ENCODE results near the gene GINS1. TPM values are rescaled to one million over a fixed set of nuclear protein-coding genes. Genes with fewer than 3 reads are reported as not detected.

The GINS1 gene
- total and polyA plus RNA-seq, 2 donors (not counting 3 experiments of a cell fraction or from before 2014, with no cell fraction given): 8.2 to 26.3 TPM

- Histone ChIP-seq H3K27ac (ENCODE audit: insufficient read depth, low read depth, low read length) (no peak overlapping the region), H3K9ac (replicated peaks; ENCODE audit: extremely low read depth, insufficient read depth, low read length) (no peak overlapping the region), H3K27me3 (ENCODE audit: control insufficient read depth in 2 of 2, insufficient read depth in 2 of 2, low read length in 2 of 2) (no peaks in the 10 kb centered on the region), H4K20me1 (replicated peaks; ENCODE audit: control insufficient read depth, extremely low read depth, insufficient read depth, low read length) (no peaks in the 10 kb centered on the region), H3K9me1 (replicated peaks; ENCODE audit: control insufficient read depth, extremely low read depth, insufficient read depth, low read length) (no peaks in the 10 kb centered on the region), H2AFZ (ENCODE audit: low read depth, low read length) (no peak overlapping the region), H3K4me1 (ENCODE audit: control insufficient read depth, extremely low read depth, insufficient read depth, low read length) (peaks cover 11% of the 10 kb centered on the region), H3K4me2 (ENCODE audit: insufficient read depth, low read length) (no peak overlapping the region), H3K79me2 (ENCODE audit: control insufficient read depth, insufficient read depth, low read length) (peaks cover 2% of the 10 kb centered on the region), H3K4me3 (replicated peaks in 1 of 3; ENCODE audit: insufficient read depth in 1 of 3, low read depth in 1 of 3, low read length in 3 of 3) (no peak overlapping the region), H3K9me3 (replicated peaks; ENCODE audit: control insufficient read depth, insufficient read depth, low read length) (no peaks in the 10 kb centered on the region), H3K36me3 (ENCODE audit: control insufficient read depth in 2 of 2, extremely low read depth in 1 of 2, insufficient read depth in 2 of 2, low read length in 2 of 2) (no peaks in the 10 kb centered on the region)
- no TSS peak for BruUV-seq (replicated peaks)
- intact Hi-C loops (cut with micrococcal nuclease) (no loop called here), dilution Hi-C loops (cut with MboI; ENCODE audit: extremely low pct_ligation_motif_present, low sequenced_read_pairs) (no loop called here)
- FAIRE-seq (no peak), DNase-seq (ENCODE audit: low read depth, low spot score) (no peak)
- ChIA-PET POLR2A (no interaction called here), CTCF (interaction anchor here (1.3 kb wide), 1 partner anchor 34 kb away, joined by 7 read pairs; no protein-coding TSS in a partner anchor)
- TF ChIP-seq EZH2 (IDR thresholded peaks at IDR 0.05; ENCODE audit: borderline replicate concordance, low read depth, low read length, severe bottlenecking) (no peak), POLR2AphosphoS5 (IDR thresholded peaks at IDR 0.05; ENCODE audit: insufficient read depth, low read depth, low read length) (no peak), MYC (IDR thresholded peaks at IDR 0.05; ENCODE audit: low read depth, low read length) (no peak), POLR2A (IDR thresholded peaks at IDR 0.05; ENCODE audit: low read depth, low read length) (no peak), FOS (IDR thresholded peaks at IDR 0.05; ENCODE audit: borderline replicate concordance, insufficient read depth, low read length) (no peak), JUN (IDR thresholded peaks at IDR 0.05; ENCODE audit: borderline replicate concordance, insufficient read depth, insufficient read length, low read depth) (no peak), MAX (IDR thresholded peaks at IDR 0.05; ENCODE audit: insufficient read depth, insufficient read length) (no peak), GATA2 (IDR thresholded peaks at IDR 0.05; ENCODE audit: insufficient read depth, insufficient read length, low read depth, low read length) (no peak)
- TF ChIP-seq, protein P1, sequence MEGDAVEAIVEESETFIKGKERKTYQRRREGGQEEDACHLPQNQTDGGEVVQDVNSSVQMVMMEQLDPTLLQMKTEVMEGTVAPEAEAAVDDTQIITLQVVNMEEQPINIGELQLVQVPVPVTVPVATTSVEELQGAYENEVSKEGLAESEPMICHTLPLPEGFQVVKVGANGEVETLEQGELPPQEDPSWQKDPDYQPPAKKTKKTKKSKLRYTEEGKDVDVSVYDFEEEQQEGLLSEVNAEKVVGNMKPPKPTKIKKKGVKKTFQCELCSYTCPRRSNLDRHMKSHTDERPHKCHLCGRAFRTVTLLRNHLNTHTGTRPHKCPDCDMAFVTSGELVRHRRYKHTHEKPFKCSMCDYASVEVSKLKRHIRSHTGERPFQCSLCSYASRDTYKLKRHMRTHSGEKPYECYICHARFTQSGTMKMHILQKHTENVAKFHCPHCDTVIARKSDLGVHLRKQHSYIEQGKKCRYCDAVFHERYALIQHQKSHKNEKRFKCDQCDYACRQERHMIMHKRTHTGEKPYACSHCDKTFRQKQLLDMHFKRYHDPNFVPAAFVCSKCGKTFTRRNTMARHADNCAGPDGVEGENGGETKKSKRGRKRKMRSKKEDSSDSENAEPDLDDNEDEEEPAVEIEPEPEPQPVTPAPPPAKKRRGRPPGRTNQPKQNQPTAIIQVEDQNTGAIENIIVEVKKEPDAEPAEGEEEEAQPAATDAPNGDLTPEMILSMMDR (IDR thresholded peaks at IDR 0.05; ENCODE audit: extremely low read depth in 1 of 2, insufficient read depth in 1 of 2, low read depth in 1 of 2, low read length in 2 of 2): no peak
These were observed 42.4 kb upstream of the GINS1 start for GRCh38 chr20:25364879-25365699.

Measured in endothelial cell of umbilical vein (primary cell).